Progenitor cell of endocrine pancreas (in vitro differentiated cells): ENCODE measurements around the gene SLC66A1. TPM values are rescaled to one million over a fixed set of nuclear protein-coding genes. Genes with fewer than 3 reads are reported as not detected.
"Not testable (repeated sequence)": the region's sequence is repeated elsewhere in the genome, so short reads cannot be mapped to it uniquely, and the experiment has no call there.

Experiments
- DNase-seq: peaks from one replicate; pipeline ENCODE4 v3.0.0; 2021; ENCODE audit warnings: low spot score; ENCODE audit not compliant: unreplicated experiment
- H3K27ac Mint-ChIP-seq: 2 replicates; pipeline ENCODE4 v1.8.0; 2021; ENCODE audit warnings: mild to moderate bottlenecking, moderate library complexity, mixed read lengths
- H3K27me3 Mint-ChIP-seq: 2 replicates; pipeline ENCODE4 v1.8.0; 2021; ENCODE audit warnings: mixed read lengths
- H3K36me3 Mint-ChIP-seq: 2 replicates; pipeline ENCODE4 v1.8.0; 2022; ENCODE audit warnings: mixed read lengths; ENCODE audit not compliant: insufficient read depth
- H3K4me1 Mint-ChIP-seq: 2 replicates; pipeline ENCODE4 v1.8.0; 2021; ENCODE audit warnings: low read depth, mixed read lengths
- H3K4me3 Mint-ChIP-seq: 2 replicates; pipeline ENCODE4 v1.8.0; 2021; ENCODE audit warnings: low read depth, mild to moderate bottlenecking, moderate library complexity, mixed read lengths
- H3K9me3 Mint-ChIP-seq: 2 replicates; pipeline ENCODE4 v1.8.0; 2021; ENCODE audit warnings: low read depth, mixed read lengths
- CTCF ChIP-seq: fragments of 200-600 bp; sonication (generic); IDR thresholded peaks from one replicate; pipeline ENCODE4 v1.5.0; 2021; ENCODE audit warnings: antibody characterized with exemption, mild to moderate bottlenecking; ENCODE audit not compliant: unreplicated experiment
- total RNA-seq: library from RNA; stranded (reverse); gene quantifications from 2 replicates; pipeline ENCODE4 v1.2.1, GENCODE V29; 2021

The SLC66A1 gene
- total RNA-seq, 1 donor from 2014 or later: 25.7 TPM

- Mint-ChIP-seq H3K9me3 (peaks cover 5% of the 10 kb centered on the region), H3K36me3 (peaks cover 3% of the 10 kb centered on the region), H3K4me3 (no peak overlapping the region), H3K27ac (no peak overlapping the region), H3K27me3 (no peaks in the 10 kb centered on the region), H3K4me1 (peaks cover 6% of the 10 kb centered on the region)
- TF ChIP-seq CTCF: no peak
- DNase-seq: no peak
Measured at GRCh38 chr1:19273106-19273843, 38.9 kb upstream of the SLC66A1 start.

GRCh38 chr1:19273844-19274531 is 38.1 kb upstream of the SLC66A1 start:
- H3K27ac Mint-ChIP-seq, H3K4me3 Mint-ChIP-seq, H3K4me1 Mint-ChIP-seq, H3K27me3 Mint-ChIP-seq, DNase-seq, H3K36me3 Mint-ChIP-seq, H3K9me3 Mint-ChIP-seq: not testable (repeated sequence)

GRCh38 chr1:19274636-19275035 is 37.5 kb upstream of the SLC66A1 start:
- no peak overlapping the region for H3K4me3 Mint-ChIP-seq
- H3K27me3 Mint-ChIP-seq: no peaks in the 10 kb centered on the region
- no peak for DNase-seq
- no peak overlapping the region for H3K27ac Mint-ChIP-seq
- TF ChIP-seq CTCF: no peak
- peaks cover 4% of the 10 kb centered on the region for H3K4me1 Mint-ChIP-seq
- H3K9me3 Mint-ChIP-seq: peaks cover 5% of the 10 kb centered on the region
- peaks cover 5% of the 10 kb centered on the region for H3K36me3 Mint-ChIP-seq

DNA sequence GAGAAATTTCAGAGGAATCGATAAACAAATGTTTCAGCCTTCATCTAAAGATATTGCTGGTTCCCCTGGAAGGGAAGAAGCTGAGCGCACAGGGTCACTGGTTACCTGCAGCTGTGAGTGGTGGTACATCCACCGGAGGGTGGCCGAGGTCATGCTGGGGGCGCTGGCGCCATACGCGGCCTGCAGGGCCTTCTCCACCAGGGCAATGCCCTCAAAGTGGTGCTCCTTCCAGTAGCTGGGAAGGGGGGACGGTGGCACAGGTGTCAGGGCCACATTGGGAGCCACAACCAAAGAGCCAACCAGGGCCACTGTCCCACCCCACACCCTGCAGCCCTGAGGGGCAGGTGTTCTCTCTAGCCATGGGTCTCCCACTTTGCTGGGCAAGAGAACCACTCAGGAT is 28.2 kb upstream of the SLC66A1 start:
- H3K27ac Mint-ChIP-seq: no peak overlapping the region
- no peak for TF ChIP-seq CTCF
- no peaks in the 10 kb centered on the region for H3K9me3 Mint-ChIP-seq
- H3K36me3 Mint-ChIP-seq: peaks cover 8% of the 10 kb centered on the region
- H3K27me3 Mint-ChIP-seq: peaks cover 11% of the 10 kb centered on the region
- peaks cover 2% of the 10 kb centered on the region for H3K4me1 Mint-ChIP-seq
- DNase-seq: no peak
- no peak overlapping the region for H3K4me3 Mint-ChIP-seq

GRCh38 chr1:19284881-19285280 is 27.2 kb upstream of the SLC66A1 start:
- no peak overlapping the region for H3K27ac Mint-ChIP-seq
- DNase-seq: no peak
- peaks cover 5% of the 10 kb centered on the region for H3K4me1 Mint-ChIP-seq
- H3K27me3 Mint-ChIP-seq: peaks cover 21% of the 10 kb centered on the region
- H3K9me3 Mint-ChIP-seq: no peaks in the 10 kb centered on the region
- no peak overlapping the region for H3K4me3 Mint-ChIP-seq
- TF ChIP-seq CTCF: no peak
- peaks cover 6% of the 10 kb centered on the region for H3K36me3 Mint-ChIP-seq

- not testable (repeated sequence) for H3K27ac Mint-ChIP-seq
Measured at GRCh38 chr1:19285366-19285765, 26.8 kb upstream of the SLC66A1 start.

DNA sequence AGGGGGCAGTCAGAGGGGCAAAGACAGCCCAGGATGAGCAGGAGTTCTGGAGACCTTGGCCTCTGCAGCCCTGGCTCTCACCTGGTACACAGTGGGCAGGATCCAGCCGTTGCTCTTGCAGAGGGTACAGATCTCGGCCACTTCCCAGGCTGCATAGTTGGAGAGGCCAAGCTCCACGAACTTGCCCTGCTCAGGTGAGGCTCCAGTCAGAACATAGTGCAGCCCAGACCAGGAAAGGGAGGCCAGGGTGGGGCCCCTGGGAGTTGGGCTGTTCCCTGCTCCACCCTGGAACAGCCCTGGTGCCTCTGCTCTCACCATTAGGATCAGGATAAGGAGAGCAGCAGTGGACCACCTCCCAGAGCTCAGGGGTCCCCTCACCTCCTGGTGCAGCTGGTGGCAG is 26.3 kb upstream of the SLC66A1 start:
- H3K27ac Mint-ChIP-seq, H3K4me3 Mint-ChIP-seq, H3K36me3 Mint-ChIP-seq, H3K9me3 Mint-ChIP-seq, H3K4me1 Mint-ChIP-seq, DNase-seq: not testable (repeated sequence)
- peaks cover 26% of the 10 kb centered on the region for H3K27me3 Mint-ChIP-seq

More at GRCh38 chr1:19285366-19285765, 26.8 kb upstream of the SLC66A1 start:
- H3K4me3 Mint-ChIP-seq, H3K36me3 Mint-ChIP-seq, H3K9me3 Mint-ChIP-seq, DNase-seq, H3K4me1 Mint-ChIP-seq: not testable (repeated sequence)
- H3K27me3 Mint-ChIP-seq: peaks cover 26% of the 10 kb centered on the region
